ENCODE data around the gene PSMD11. TPM values are rescaled to one million over a fixed set of nuclear protein-coding genes. Genes with fewer than 3 reads are reported as not detected.
"Not testable (repeated sequence)": the region's sequence is repeated elsewhere in the genome, so short reads cannot be mapped to it uniquely, and the experiment has no call there.

The PSMD11 gene
- total RNA-seq, result 10 to 100 TPM; 53.2 to 59.3 TPM
- 99.0 TPM for polyA plus RNA-seq (ENCODE audit: insufficient read depth, low read depth, low replicate concordance)
- long read RNA-seq, donor 1, full-length matches to known transcripts, result 31 of 31 reads
- long read RNA-seq, donor 1, partial matches to known transcripts, result 0 of 31 reads
- long read RNA-seq, donor 1, other reads (novel, unspliced or antisense), result 0 of 31 reads
- long read RNA-seq, donor 2, full-length matches to known transcripts, result 27 of 32 reads
- long read RNA-seq, donor 2, partial matches to known transcripts, result 5 of 32 reads
- long read RNA-seq, donor 2, other reads (novel, unspliced or antisense), result 0 of 32 reads

GRCh38 chr17:32444301-32445073 is at the start of gene PSMD11:
TSS of gene PSMD11 (plus strand) at chr17:32444510. CDS start at chr17:32444524, 14 bp downstream.
- Histone ChIP-seq H3K9me3 (no peaks in the 10 kb centered on the region), H3K4me1 (peaks cover 3% of the 10 kb centered on the region), H3K36me3 (ENCODE audit: low read depth, missing control alignments) (no peaks in the 10 kb centered on the region), H3K4me3 (peak within 1 kb of the TSS; percentile 81 to 86), H3K27me3 (no peaks in the 10 kb centered on the region), H3K27ac (peak within 1 kb of the TSS; percentile 51 to 76)
- DNase-seq, result peak; percentile 99
- WGBS, 2 donors, result 0% methylated on average over 63 of the region's 74 CpGs; no CpG with 5 or more reads in 1 of the 2 donors
- peak; percentile 28 for TF ChIP-seq POLR2A (IDR thresholded peaks at IDR 0.05)
- TF ChIP-seq, protein P1, sequence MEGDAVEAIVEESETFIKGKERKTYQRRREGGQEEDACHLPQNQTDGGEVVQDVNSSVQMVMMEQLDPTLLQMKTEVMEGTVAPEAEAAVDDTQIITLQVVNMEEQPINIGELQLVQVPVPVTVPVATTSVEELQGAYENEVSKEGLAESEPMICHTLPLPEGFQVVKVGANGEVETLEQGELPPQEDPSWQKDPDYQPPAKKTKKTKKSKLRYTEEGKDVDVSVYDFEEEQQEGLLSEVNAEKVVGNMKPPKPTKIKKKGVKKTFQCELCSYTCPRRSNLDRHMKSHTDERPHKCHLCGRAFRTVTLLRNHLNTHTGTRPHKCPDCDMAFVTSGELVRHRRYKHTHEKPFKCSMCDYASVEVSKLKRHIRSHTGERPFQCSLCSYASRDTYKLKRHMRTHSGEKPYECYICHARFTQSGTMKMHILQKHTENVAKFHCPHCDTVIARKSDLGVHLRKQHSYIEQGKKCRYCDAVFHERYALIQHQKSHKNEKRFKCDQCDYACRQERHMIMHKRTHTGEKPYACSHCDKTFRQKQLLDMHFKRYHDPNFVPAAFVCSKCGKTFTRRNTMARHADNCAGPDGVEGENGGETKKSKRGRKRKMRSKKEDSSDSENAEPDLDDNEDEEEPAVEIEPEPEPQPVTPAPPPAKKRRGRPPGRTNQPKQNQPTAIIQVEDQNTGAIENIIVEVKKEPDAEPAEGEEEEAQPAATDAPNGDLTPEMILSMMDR (IDR thresholded peaks at IDR 0.05), result peak in 2 of 3 experiments; percentile 72 to 76
- intact Hi-C loops (cut with DNase I; ENCODE audit: low total_unique reads), result no loop called here

DNA sequence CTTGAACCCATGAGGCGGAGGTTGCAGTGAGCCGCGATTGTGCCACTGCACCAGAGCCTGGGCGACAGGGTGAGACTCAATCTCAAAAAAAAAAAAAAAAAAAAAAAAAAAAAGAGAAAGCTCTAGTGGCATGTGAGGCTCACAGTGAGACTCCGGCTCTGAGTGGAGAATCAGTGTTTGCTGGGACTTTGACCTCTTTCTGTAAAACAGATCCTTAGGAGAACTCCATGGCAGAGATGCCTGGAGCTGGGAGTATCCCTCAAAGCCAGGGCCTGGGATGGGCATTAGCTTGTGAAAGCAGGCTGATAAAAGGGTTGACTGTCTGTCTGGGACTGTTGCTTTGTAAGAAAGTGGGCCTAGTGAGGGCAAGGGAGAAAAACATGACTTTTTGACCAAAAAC is 48.0 kb upstream of the PSMD11 start:
- DNase-seq, result no peak
- intact Hi-C loops (cut with DNase I; ENCODE audit: low total_unique reads), result no loop called here
- no peak for TF ChIP-seq POLR2A (IDR thresholded peaks at IDR 0.05)
- TF ChIP-seq, protein P1 (IDR thresholded peaks at IDR 0.05), result no peak
- Histone ChIP-seq H3K9me3 (no peaks in the 10 kb centered on the region), H3K4me1 (no peaks in the 10 kb centered on the region), H3K36me3 (ENCODE audit: low read depth, missing control alignments) (no peaks in the 10 kb centered on the region), H3K4me3 (no peak overlapping the region), H3K27ac (no peak overlapping the region), H3K27me3 (no peaks in the 10 kb centered on the region)
- 92 to 97% methylated on average over 5 of the region's 5 CpGs for WGBS, 2 donors

DNA sequence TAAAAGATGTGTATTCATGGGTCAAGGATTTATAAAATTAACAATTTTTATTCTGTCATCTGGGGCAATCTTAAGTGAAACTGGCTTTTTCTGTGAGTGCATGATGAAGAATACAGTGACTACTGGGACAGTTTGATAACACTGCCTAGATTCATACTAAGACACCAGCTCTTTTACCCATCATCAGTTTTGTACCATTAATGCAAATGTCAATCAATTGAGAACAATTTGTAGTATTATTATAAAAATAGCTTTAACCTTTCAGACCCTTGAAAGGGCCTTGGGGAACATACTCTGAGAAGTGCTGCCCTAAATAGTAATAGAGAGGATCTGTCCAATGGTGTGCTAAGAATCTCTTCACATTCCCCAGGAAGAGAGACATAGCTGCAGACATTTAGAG is 45.4 kb upstream of the PSMD11 start:
- Histone ChIP-seq H3K36me3 (ENCODE audit: low read depth, missing control alignments) (no peaks in the 10 kb centered on the region), H3K27me3 (no peaks in the 10 kb centered on the region), H3K4me1 (no peaks in the 10 kb centered on the region), H3K27ac (no peak overlapping the region), H3K4me3 (no peak overlapping the region), H3K9me3 (no peaks in the 10 kb centered on the region)
- intact Hi-C loops (cut with DNase I; ENCODE audit: low total_unique reads), result no loop called here
- DNase-seq, result no peak
- TF ChIP-seq, protein P1 (IDR thresholded peaks at IDR 0.05), result no peak
- TF ChIP-seq POLR2A (IDR thresholded peaks at IDR 0.05), result no peak

- intact Hi-C loops (cut with DNase I; ENCODE audit: low total_unique reads); H3K27me3 ChIP-seq; H3K9me3 ChIP-seq; H3K36me3 ChIP-seq (ENCODE audit: low read depth, missing control alignments); H3K27ac ChIP-seq; DNase-seq; H3K4me1 ChIP-seq; H3K4me3 ChIP-seq: not testable (repeated sequence)
- 93 to 99% methylated on average over 3 of the region's 3 CpGs for WGBS, 2 donors
Observed at GRCh38 chr17:32410085-32410484, 34.2 kb upstream of the PSMD11 start.

DNA sequence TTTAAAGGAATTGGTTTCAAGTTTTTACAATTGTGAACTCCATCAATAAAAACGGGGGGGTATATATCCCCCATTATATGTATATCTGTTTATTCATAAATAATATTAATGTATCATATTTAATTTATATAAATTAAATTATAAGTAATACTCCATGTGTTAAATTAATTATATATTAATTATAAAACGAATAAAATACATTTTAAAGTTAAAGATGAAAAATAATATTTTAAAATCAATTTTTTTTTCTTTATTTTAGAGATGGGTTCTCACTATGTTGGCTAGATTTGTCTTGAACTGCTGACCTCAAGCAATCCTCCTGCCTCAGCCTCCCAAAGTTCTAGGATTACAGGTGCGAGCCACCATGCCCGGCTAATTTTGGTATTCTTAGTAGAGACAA is 17.4 kb upstream of the PSMD11 start:
- Histone ChIP-seq H3K4me1 (no peaks in the 10 kb centered on the region), H3K27me3 (no peaks in the 10 kb centered on the region), H3K36me3 (ENCODE audit: low read depth, missing control alignments) (no peaks in the 10 kb centered on the region), H3K27ac (no peak overlapping the region), H3K4me3 (no peak overlapping the region), H3K9me3 (no peaks in the 10 kb centered on the region)
- WGBS, 2 donors, result 79 to 82% methylated on average over 4 of the region's 4 CpGs
- intact Hi-C loops (cut with DNase I; ENCODE audit: low total_unique reads), result no loop called here
- no peak for DNase-seq
- TF ChIP-seq POLR2A (IDR thresholded peaks at IDR 0.05), result no peak
- TF ChIP-seq, protein P1 (IDR thresholded peaks at IDR 0.05), result no peak
